Naive B cell (primary cell): ENCODE results near the gene NQO2. TPM values are rescaled to one million over a fixed set of nuclear protein-coding genes. Genes with fewer than 3 reads are reported as not detected.
A peak's percentile ranks its signal among the peaks of the same experiment; 100 is the strongest.

ENCODE experiments used
- ATAC-seq, 2 donors: fragments of 150-1000 bp; cut with Tn5 transposase; 2 replicates each; pipeline ENCODE4 v1.10.0; 2021; ENCODE audit warnings: low read depth in 2 of 2, mild to moderate bottlenecking in 2 of 2, moderate library complexity in 2 of 2
- DNase-seq: peaks from one replicate; pipeline ENCODE4 v3.0.0; 2022
- H3K27ac Mint-ChIP-seq, 6 donors: one replicate each; pipeline ENCODE4 v1.8.0; 2020 to 2022; ENCODE audit warnings: mild to moderate bottlenecking in 6 of 6, mixed read lengths in 6 of 6, moderate library complexity in 5 of 6, inconsistent platforms in 2 of 6
- H3K27me3 Mint-ChIP-seq, 3 donors: one replicate each; pipeline ENCODE4 v1.8.0; 2021 to 2022; ENCODE audit warnings: mixed read lengths in 3 of 3, mild to moderate bottlenecking in 1 of 3
- H3K36me3 Mint-ChIP-seq, 2 donors: one replicate each; pipeline ENCODE4 v1.8.0; 2020 to 2022; ENCODE audit warnings: mixed read lengths in 2 of 2, inconsistent platforms in 1 of 2, mild to moderate bottlenecking in 1 of 2
- H3K4me1 Mint-ChIP-seq, 3 donors: one replicate each; pipeline ENCODE4 v1.8.0; 2020 to 2022; ENCODE audit warnings: mixed read lengths in 3 of 3, inconsistent platforms in 1 of 3, mild to moderate bottlenecking in 1 of 3, moderate library complexity in 1 of 3
- H3K4me3 Mint-ChIP-seq, 8 donors: one replicate each; pipeline ENCODE4 v1.8.0; 2020 to 2022; ENCODE audit warnings: mild to moderate bottlenecking in 8 of 8, mixed read lengths in 8 of 8, moderate library complexity in 8 of 8, inconsistent platforms in 2 of 8
- H3K9me3 Mint-ChIP-seq, 7 donors: one replicate each; pipeline ENCODE4 v1.8.0; 2020 to 2022; ENCODE audit warnings: mixed read lengths in 7 of 7, mild to moderate bottlenecking in 5 of 7, inconsistent platforms in 2 of 7, moderate library complexity in 1 of 7
- polyA plus RNA-seq, 6 donors: library from polyadenylated mRNA; unstranded; fragments of 300-500 nt; fragmentation: Illumina TruSeq; gene quantifications; one replicate each; pipeline ENCODE4 v1.2.3, GENCODE V29; 2021; ENCODE audit warnings: low read depth in 6 of 6

The NQO2 gene, protein sequence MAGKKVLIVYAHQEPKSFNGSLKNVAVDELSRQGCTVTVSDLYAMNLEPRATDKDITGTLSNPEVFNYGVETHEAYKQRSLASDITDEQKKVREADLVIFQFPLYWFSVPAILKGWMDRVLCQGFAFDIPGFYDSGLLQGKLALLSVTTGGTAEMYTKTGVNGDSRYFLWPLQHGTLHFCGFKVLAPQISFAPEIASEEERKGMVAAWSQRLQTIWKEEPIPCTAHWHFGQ
- 10 to 100 TPM in 4 of 6 donors, 1 to 10 TPM in 2; 8.0 to 23.2 (median 14.3) TPM for polyA plus RNA-seq

DNA sequence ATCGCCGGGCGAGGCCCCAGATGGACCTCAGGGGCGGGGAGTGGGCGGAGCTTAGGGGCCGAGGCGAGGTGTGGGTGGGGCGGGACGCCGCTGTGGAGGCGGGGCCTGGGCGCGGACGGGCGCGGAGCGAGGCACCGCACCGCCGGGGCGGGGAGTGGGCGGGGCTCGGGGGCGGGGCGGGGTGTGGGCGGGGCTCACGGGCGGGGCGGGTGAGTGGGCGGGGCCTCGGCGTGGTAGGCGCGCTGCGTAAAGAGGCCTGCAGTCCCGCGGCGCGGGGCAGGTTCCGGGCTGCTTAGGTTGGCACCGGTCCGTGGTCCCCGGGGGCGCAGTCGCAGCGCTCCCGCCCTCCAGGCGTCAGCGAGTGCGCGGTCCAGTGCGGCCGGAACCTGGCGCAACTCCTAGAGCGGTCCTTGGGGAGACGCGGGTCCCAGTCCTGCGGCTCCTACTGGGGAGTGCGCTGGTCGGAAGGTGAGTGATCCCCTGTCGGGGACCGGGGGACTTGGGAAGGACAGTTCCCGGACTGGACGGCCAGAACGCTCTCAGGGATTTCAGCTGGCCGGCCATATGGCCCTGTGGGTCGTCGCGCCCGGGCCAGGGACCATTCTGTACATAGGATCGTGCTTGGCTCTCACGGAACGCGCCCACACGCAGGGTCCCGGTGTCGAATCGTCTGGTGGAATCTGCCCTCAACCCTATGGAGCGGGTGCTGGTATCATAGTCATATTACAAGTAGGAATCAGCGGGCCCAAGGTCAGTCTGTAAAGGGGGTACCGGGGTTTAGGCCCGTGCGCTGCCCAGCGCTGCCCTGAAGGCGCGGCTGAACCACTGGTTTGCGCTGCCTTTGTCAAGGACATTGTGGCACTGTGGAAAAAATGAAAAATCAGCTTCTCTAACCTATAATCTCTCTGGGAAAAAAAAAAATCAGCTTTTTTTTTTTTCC lies at the start of gene NQO2:
Gene NQO2, plus strand, starts transcription at position 277 of the 940 bp plus-strand sequence. CDS start 6,659 bp downstream, outside the sequence.
- H3K4me1 Mint-ChIP-seq, result peaks cover 14 to 25% (median 17%) of the 10 kb centered on the region in 3 donors
- H3K36me3 Mint-ChIP-seq, result no peaks in the 10 kb centered on the region
- peak; percentile 71 to 77 for ATAC-seq
- peak within 1 kb of the TSS; percentile 49 to 93 (median 87) for H3K27ac Mint-ChIP-seq
- no peaks in the 10 kb centered on the region for H3K9me3 Mint-ChIP-seq
- H3K4me3 Mint-ChIP-seq, result peak within 1 kb of the TSS; percentile 80 to 94 (median 90)
- peak; percentile 82 for DNase-seq
- H3K27me3 Mint-ChIP-seq, result no peaks in the 10 kb centered on the region

DNA sequence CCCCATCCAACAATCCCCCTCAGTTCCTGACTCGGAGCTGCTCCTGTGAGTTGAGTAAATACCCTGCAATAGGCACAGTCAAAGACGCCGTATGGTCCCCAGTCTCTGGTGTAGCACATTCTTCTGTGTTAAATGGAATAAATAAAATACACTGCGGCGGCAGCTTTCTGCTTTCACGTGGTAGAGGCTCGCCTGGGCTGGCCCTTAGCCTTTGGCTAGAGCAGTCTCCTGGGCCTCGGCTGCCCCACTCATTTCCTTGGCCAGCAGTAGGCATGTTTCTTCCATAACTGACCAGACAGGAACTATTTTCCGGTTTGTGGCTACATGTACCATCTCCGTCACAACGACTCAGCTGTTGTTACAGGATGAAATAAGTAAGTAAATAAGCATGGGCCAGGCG lies 49.0 kb upstream of the NQO2 start:
- peaks cover 14 to 38% (median 28%) of the 10 kb centered on the region in 3 donors for H3K4me1 Mint-ChIP-seq
- no peaks in the 10 kb centered on the region for H3K9me3 Mint-ChIP-seq
- H3K27me3 Mint-ChIP-seq, result no peaks in the 10 kb centered on the region
- H3K36me3 Mint-ChIP-seq, result peaks cover 15 to 25% of the 10 kb centered on the region in 2 donors
- no peak overlapping the region for H3K27ac Mint-ChIP-seq
- ATAC-seq, result no peak
- no peak for DNase-seq
- peak overlapping the region in 1 of 8 donors; percentile 35 for H3K4me3 Mint-ChIP-seq

DNA sequence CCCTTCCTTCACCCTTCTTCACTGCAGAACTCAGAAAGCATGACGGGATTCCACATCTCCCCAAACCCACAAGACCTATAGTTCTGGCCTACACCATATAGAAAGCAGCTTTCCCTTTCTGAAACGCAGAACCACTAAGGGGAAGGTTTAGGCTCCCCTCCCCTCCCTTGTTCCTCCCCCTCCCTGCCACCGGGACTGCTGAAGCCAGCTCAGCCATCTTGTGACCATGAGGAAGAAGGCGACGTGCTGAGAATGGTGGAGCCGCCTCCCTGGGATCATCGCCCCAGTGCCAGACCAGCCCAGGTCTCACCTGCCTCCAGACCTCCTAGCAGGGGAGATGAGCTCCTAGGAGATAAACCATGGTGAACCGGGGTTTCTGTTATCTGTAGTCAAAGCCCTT lies 48.0 kb upstream of the NQO2 start:
- no peaks in the 10 kb centered on the region for H3K27me3 Mint-ChIP-seq
- H3K9me3 Mint-ChIP-seq, result no peaks in the 10 kb centered on the region
- H3K4me3 Mint-ChIP-seq, result peak overlapping the region in 5 of 8 donors; percentile 18 to 83 (median 41)
- peaks cover 15 to 25% of the 10 kb centered on the region in 2 donors for H3K36me3 Mint-ChIP-seq
- ATAC-seq (peak in 1 of 2 donors; percentile 68), DNase-seq (peak; percentile 30)
- peaks cover 10 to 28% (median 18%) of the 10 kb centered on the region in 3 donors for H3K4me1 Mint-ChIP-seq
- peak overlapping the region in 5 of 6 donors; percentile 76 to 93 (median 84) for H3K27ac Mint-ChIP-seq

DNA sequence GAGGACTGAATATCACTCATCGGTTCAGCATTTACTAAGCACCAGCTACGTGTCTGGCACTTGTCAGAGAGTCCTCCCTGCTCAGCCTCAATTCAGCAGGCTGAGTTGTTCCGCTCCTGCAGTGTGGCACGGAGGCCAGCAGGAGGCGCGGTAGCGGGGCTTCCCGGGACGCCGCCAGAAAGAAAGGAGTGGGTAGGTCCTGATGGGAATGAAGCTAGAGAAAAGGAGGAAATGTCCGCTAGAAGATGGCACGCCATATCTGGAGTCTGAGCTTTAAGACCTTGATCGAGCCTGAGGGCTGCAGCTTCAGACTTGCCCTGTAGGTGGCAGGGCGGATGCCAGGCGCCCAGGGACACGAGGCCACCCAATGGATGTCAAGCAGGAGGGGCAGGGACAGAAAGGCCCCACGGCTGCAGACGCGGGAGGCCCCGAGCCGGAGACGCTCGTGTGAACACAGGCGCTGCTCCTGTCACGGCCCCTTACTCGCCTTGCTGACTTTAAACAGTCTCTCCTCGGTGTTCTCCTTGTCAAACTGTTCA lies 47.1 kb upstream of the NQO2 start:
- H3K9me3 Mint-ChIP-seq, result no peaks in the 10 kb centered on the region
- DNase-seq, result no peak
- peak overlapping the region in 2 of 8 donors; percentile 57 to 71 for H3K4me3 Mint-ChIP-seq
- H3K36me3 Mint-ChIP-seq, result peaks cover 10 to 22% of the 10 kb centered on the region in 2 donors
- ATAC-seq, result peak; percentile 63 to 95
- peak overlapping the region in 1 of 6 donors; percentile 11 for H3K27ac Mint-ChIP-seq
- peaks cover 5 to 24% (median 11%) of the 10 kb centered on the region in 3 donors for H3K4me1 Mint-ChIP-seq
- no peaks in the 10 kb centered on the region for H3K27me3 Mint-ChIP-seq

DNA sequence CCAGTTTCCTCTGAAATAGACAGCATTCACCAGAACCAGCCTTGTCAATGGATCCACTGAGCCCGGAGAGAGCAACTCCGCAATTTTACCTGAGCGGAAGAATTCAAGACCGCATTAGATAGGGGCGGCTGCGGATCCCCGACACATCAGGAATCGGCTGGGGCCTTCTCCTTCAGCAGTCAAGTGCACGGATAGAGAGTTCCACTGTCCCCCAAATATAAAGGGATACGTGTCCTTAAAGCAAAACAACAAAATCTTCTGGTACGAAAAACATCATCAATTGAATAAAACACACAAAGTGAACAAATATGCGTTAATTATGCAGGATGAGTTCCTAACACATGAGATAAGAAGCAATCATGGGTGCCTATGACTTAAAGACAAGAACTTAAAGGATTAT lies 46.6 kb upstream of the NQO2 start:
- H3K4me3 Mint-ChIP-seq, result no peak overlapping the region
- DNase-seq (no peak), ATAC-seq (no peak)
- H3K27me3 Mint-ChIP-seq, result no peaks in the 10 kb centered on the region
- no peaks in the 10 kb centered on the region for H3K9me3 Mint-ChIP-seq
- peaks cover 7 to 17% of the 10 kb centered on the region in 2 donors for H3K36me3 Mint-ChIP-seq
- no peak overlapping the region for H3K27ac Mint-ChIP-seq
- H3K4me1 Mint-ChIP-seq, result peaks cover 9 to 28% (median 15%) of the 10 kb centered on the region in 3 donors

DNA sequence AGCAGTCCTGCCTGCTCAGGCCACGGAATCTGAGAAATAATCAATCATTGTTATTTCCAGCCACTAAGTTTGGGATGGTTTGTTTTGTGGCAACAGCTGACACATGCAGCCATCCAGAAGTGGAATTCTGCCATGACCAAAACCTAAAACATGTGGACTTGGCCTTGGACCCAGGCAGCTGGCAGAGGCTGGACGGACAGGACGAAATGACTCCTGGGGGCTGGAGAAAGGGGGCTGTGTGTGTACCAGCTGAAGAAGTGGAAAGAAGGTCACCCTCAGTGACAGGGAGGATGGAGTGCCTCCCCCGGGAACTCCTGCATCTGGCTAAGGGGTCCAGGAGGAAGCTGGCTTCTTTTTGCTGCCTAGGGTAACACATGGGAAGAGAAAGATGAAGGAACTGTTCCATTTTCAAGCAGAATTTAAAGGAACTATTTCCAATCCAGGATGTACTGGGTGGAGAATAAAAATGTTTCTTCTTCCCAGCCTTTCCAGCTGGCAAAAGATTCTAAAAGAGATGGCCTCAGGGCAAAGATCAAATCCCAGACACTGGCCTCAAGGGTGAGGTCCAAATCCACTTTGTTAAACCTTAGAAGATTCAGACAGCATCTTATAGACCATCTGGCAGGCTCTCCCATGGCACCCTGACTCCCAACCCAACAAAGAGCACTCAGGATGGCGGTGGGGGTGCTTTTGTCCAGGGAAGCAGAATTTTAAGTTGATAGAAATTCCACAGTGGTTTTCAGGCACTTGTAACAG lies 42.6 kb upstream of the NQO2 start:
- H3K36me3 Mint-ChIP-seq, result no peaks in the 10 kb centered on the region
- no peaks in the 10 kb centered on the region for H3K27me3 Mint-ChIP-seq
- peaks cover 11 to 32% (median 29%) of the 10 kb centered on the region in 3 donors for H3K4me1 Mint-ChIP-seq
- no peak for DNase-seq
- H3K4me3 Mint-ChIP-seq, result no peak overlapping the region
- no peak for ATAC-seq
- H3K9me3 Mint-ChIP-seq, result no peaks in the 10 kb centered on the region
- peak overlapping the region in 3 of 6 donors; percentile 15 to 53 (median 43) for H3K27ac Mint-ChIP-seq

DNA sequence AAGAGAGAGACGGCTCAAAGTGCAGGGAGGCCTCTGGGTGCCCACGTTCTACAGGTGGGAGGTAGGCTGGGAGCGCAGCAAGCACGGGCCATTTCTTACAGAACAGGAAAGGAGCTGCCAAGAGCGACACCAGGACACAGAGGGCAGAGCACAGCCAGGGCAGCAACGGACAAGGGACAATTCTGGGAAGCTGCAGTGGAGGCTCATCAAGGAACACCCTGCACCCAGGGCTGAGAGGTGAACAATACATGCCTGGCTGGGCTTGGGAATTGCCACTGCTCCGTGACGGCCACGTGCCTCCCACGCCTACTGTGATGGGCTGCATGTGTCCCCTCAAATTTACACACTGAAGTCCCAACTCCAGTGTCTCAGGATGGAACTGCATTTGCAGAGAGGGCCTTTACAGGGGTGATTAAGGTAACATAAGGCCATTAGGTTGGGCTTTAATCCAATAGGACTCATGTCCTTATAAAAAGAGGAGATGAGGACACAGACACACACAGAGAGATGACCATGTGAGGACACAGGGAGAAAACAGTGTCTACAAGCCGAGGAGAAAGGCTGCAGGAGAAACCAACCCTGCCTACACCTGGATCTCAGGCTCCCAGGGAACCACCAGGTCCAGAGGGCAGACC lies 41.9 kb upstream of the NQO2 start:
- H3K4me1 Mint-ChIP-seq, result peaks cover 14 to 32% (median 29%) of the 10 kb centered on the region in 3 donors
- H3K4me3 Mint-ChIP-seq, result peak overlapping the region in 1 of 8 donors; percentile 49
- peak overlapping the region in 4 of 6 donors; percentile 45 to 85 (median 64) for H3K27ac Mint-ChIP-seq
- H3K9me3 Mint-ChIP-seq, result no peaks in the 10 kb centered on the region
- DNase-seq, result no peak
- no peak for ATAC-seq
- H3K36me3 Mint-ChIP-seq, result no peaks in the 10 kb centered on the region
- H3K27me3 Mint-ChIP-seq, result no peaks in the 10 kb centered on the region

DNA sequence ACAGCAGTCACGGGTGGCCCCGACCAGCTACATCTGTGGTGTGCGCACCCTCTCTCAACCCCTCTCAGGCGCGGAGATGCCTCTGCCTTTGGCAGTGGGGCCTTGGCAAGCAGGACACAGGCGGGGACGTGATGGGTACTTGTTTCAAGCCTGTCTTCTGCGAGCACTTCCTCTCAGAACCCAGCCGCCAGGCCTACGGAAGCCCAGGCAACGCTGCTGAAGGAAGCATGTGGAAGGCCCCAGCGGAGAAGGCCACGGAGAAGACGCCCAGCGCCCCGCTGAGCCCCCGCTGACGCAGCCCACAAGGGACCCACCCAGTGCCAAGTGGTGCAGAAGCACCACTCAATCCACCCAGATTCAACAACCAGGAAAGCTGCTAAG lies 41.4 kb upstream of the NQO2 start:
- no peak for DNase-seq
- Mint-ChIP-seq H3K4me1 (peaks cover 14 to 33% (median 26%) of the 10 kb centered on the region in 3 donors), H3K27me3 (no peaks in the 10 kb centered on the region), H3K27ac (peak overlapping the region in 3 of 6 donors; percentile 45 to 85 (median 74)), H3K9me3 (no peaks in the 10 kb centered on the region), H3K36me3 (no peaks in the 10 kb centered on the region), H3K4me3 (peak overlapping the region in 5 of 8 donors; percentile 35 to 64 (median 49))
- peak; percentile 67 to 82 for ATAC-seq

DNA sequence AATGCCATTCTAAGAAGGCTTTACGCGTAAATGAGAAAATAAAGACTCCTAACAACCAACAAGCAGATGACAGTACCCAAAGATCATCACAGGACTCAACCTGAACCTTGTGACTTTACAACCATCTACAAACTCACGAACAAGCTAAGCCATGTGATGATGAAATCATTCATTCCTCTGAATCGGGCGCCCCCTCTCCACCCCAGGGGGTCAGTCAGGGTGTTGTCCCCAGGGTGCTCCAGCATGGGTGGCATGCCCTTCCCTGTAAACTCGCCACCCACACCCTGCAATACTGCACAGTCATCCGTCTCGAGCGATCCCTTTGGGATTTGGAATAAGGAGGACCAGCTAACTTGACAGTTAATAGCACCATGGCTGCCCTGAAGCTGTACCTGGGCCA lies 40.9 kb upstream of the NQO2 start:
- H3K4me1 Mint-ChIP-seq, result peaks cover 14 to 38% (median 26%) of the 10 kb centered on the region in 3 donors
- no peak for ATAC-seq
- no peaks in the 10 kb centered on the region for H3K9me3 Mint-ChIP-seq
- H3K36me3 Mint-ChIP-seq, result no peaks in the 10 kb centered on the region
- peak overlapping the region in 3 of 6 donors; percentile 15 to 66 (median 45) for H3K27ac Mint-ChIP-seq
- H3K27me3 Mint-ChIP-seq, result no peaks in the 10 kb centered on the region
- no peak for DNase-seq
- no peak overlapping the region for H3K4me3 Mint-ChIP-seq

DNA sequence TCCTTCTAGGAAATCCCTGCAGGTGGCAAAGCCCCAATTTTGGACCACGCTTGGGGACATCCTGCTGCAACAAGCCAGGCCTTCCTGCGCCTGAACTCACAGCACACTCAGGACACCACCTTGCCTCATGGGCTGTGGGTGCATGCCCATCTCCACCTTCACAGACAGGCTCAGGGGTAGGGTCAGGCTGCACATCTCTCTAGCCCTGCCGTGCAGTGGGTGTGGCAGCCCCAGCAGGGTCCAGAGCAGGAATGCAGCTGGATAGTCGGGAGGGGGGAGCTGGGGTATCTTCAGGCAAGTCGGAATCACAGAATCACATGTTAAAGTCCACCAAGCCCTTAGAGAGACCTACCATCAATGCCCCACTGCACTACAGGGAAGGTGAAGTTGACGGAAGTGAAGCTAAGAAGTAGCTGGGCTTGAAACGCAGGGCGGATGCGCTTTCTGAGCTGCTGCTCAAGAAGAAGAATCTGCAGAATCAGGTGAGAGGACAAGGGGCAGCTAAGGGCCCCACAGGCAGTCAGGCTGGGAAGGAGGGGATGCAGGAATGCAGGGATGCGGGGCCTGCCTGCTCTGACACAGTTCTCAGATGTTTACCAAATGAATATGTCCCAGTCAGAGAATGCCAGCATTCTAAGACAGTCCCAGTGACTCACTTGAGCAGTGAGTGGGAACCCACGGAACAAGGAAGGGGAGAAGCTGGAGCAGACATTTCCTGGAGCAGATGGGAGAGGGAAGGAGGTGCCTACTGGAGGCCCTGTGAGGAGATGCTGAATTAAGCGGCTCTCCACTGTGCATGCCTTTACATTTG lies 39.6 kb upstream of the NQO2 start:
- DNase-seq, result no peak
- H3K4me1 Mint-ChIP-seq, result peaks cover 14 to 38% (median 26%) of the 10 kb centered on the region in 3 donors
- H3K27ac Mint-ChIP-seq, result peak overlapping the region in 3 of 6 donors; percentile 41 to 81 (median 75)
- H3K36me3 Mint-ChIP-seq, result no peaks in the 10 kb centered on the region
- no peaks in the 10 kb centered on the region for H3K9me3 Mint-ChIP-seq
- no peak for ATAC-seq
- H3K4me3 Mint-ChIP-seq, result no peak overlapping the region
- H3K27me3 Mint-ChIP-seq, result no peaks in the 10 kb centered on the region

DNA sequence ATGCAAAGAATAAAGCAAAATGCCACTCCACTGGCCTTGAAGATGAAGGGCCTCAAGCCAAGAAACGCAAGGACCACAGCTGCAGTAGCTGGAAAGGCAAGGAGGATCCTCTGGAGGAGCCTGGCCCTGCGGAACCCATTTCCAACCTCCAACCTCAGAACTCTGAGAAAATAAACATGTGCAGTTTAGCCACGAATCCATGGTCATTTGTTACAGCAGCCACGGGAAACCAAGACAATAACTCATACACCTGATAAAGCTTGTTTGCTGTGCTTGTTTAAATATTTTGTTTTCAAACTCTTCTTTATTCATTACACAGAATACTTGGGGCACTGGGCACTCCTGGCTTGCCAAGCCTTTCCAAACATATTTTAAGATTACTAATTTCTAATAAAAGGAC lies 38.8 kb upstream of the NQO2 start:
- H3K27me3 Mint-ChIP-seq, result no peaks in the 10 kb centered on the region
- peaks cover 14 to 38% (median 26%) of the 10 kb centered on the region in 3 donors for H3K4me1 Mint-ChIP-seq
- H3K9me3 Mint-ChIP-seq, result no peaks in the 10 kb centered on the region
- H3K4me3 Mint-ChIP-seq, result no peak overlapping the region
- H3K27ac Mint-ChIP-seq, result peak overlapping the region in 1 of 6 donors; percentile 42
- H3K36me3 Mint-ChIP-seq, result no peaks in the 10 kb centered on the region
- no peak for DNase-seq
- no peak for ATAC-seq

DNA sequence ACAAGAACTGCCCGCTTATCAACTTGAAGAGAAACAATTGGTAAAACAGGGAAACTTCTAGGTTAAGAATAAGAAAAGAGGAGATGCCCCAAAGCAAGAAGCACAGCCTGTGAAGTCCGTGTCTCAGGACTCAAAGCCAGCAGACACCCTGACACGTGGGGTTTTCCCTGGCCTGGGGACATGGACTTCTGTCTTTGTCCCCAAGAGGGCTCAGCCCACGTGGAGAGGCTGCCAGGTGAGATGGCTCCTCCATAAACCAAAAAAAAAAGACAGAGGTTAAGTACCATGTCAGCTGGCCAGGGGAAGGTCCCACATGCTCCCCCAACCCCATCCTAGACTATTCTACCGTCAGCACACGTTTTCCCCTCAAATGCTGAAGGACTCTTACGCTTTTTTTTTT lies 38.2 kb upstream of the NQO2 start:
- Mint-ChIP-seq H3K9me3 (no peaks in the 10 kb centered on the region), H3K27ac (no peak overlapping the region), H3K4me3 (no peak overlapping the region), H3K4me1 (peaks cover 14 to 38% (median 26%) of the 10 kb centered on the region in 3 donors), H3K27me3 (no peaks in the 10 kb centered on the region), H3K36me3 (no peaks in the 10 kb centered on the region)
- ATAC-seq (no peak), DNase-seq (no peak)
